AG10803 (cell line): ENCODE measurements around the gene MAN2B1.
A peak's percentile ranks its signal among the peaks of the same experiment; 100 is the strongest.

Experiments used
- DNase-seq: peaks from one replicate; pipeline ENCODE4 v3.0.0; 2010; ENCODE audit warnings: low read depth
- H3K4me3 ChIP-seq: 2 replicates; pipeline ENCODE4 v1.5.1; 2011; ENCODE audit warnings: mild to moderate bottlenecking, low read length, control low read depth
- TF ChIP-seq, protein P1 (sequence below): conservative IDR thresholded peaks from 2 replicates; pipeline ENCODE4 v1.5.1; 2011; ENCODE audit warnings: mild to moderate bottlenecking, low read length, control low read depth, inconsistent platforms

The MAN2B1 gene

DNA sequence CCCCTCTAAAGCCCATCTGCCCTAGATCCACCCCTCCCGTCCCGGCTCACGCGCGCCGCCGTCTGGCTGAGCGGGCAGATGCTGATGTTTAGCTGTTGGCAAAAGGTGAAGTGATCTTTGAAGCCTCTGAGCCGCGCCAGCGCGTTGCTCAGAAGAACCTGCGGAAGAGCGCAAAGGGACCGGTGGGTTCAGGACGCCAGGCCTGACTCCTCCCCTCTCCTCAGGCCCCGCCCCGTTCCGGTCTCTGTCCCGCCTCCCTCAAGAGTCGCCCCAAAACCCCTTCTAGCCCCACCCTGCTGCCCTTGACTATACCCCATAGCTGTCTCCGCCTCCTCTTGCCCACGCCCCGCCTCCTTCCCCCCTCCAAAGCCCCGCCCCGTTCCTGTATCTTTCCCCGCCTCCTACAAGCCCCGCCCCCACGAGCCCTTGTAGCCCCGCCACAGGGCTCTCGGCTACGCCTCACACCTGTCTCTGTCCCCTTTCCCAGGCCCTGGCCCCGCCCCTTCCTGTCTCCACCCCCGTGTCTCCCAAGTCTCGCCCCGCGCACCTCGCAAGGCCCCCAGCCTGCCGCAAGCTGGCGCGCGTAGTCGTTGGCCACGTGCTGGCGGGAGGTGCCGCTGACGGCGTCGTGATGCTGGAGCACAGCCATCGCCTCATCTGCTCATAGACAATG is 9.5 kb downstream of the MAN2B1 start:
- DNase-seq = no peak
- TF ChIP-seq, protein P1, sequence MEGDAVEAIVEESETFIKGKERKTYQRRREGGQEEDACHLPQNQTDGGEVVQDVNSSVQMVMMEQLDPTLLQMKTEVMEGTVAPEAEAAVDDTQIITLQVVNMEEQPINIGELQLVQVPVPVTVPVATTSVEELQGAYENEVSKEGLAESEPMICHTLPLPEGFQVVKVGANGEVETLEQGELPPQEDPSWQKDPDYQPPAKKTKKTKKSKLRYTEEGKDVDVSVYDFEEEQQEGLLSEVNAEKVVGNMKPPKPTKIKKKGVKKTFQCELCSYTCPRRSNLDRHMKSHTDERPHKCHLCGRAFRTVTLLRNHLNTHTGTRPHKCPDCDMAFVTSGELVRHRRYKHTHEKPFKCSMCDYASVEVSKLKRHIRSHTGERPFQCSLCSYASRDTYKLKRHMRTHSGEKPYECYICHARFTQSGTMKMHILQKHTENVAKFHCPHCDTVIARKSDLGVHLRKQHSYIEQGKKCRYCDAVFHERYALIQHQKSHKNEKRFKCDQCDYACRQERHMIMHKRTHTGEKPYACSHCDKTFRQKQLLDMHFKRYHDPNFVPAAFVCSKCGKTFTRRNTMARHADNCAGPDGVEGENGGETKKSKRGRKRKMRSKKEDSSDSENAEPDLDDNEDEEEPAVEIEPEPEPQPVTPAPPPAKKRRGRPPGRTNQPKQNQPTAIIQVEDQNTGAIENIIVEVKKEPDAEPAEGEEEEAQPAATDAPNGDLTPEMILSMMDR = no peak

DNA sequence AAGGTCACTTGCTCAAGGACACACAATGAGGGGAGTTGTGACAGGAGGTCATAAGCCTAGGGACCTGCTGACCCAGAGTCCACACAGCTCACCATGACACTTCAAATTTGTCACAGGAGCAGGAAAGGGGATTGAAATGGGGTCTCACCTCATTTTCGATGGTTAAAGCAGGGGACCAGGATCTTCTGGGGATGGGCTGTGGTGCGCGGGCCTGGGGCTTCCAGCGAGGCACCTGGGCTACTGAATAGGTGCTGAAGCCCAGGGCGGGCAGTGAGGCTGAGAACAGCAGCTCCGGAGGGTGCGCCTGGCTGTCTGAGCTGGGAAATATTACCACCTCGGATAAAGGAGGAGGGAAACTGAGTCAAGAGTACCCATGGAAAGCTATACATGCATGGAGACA is 11.0 kb downstream of the MAN2B1 start:
- DNase-seq = no peak
- TF ChIP-seq, protein P1 = no peak
- H3K4me3 ChIP-seq = no peak overlapping the region

More for the DNA sequence above, 9.5 kb downstream of the MAN2B1 start:
- H3K4me3 ChIP-seq = no peak overlapping the region

DNA sequence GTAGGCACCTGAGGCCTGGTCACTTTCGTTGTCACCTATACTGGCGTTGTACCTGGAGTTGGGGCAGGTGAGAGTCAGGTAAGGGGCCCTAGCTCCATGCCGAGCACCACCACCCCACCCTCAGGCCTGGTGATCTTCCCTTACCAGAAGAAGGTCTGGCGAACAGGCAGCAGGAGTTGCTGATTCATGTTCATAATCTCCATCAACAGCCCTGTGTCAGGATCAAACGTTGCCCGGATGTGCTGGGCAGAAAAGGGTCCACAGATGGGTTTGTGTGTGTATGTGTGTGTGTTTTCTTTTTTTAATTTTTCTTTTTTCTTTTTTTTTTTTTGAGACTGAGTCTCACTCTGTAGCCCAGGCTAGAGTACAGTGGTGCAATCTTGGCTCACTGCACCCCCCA is 14.3 kb downstream of the MAN2B1 start:
- DNase-seq = no peak
- no peak overlapping the region for H3K4me3 ChIP-seq
- TF ChIP-seq, protein P1 = no peak

DNA sequence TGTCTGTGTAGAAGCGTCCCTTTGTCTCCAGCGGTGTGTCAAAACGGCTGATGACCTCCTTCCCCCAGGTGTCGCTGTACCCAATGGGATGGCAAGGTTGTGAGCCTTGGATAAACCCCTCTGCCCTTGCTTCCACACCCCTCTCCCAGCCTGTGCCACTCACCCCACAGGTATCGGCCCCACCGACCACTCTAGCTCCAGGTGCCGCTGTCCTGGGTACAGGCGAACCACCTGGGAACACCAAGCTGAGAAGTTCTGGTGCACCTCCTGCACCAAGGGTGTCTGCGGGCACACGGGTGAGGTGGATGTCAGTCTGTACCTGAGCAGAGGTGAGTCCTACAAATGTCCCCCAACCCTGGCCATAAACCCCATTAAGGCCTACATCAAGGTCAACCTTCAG is 16.6 kb downstream of the MAN2B1 start:
- no peak overlapping the region for H3K4me3 ChIP-seq
- no peak for DNase-seq
- TF ChIP-seq, protein P1 = no peak

DNA sequence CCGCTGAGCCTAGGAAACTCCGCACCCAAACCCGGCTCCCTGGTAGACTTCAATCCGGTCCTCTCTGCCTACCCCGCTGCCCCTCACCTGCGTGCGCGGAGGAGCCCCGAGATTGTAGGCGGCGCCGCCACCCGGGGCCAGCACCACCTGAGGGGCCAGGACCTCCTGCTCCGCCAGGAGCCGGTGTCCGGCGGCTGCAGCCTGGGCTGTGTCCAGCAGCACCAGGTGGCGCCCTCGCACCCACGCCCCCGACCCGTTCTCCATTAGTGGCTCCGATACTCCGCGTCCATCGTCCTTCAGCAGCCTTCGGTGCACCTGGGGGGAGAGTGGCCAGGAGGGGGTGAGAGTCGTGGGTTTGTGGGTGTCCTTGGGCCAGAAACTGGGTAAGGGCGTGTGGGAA is 18.5 kb downstream of the MAN2B1 start:
- H3K4me3 ChIP-seq = no peak overlapping the region
- DNase-seq = no peak
- TF ChIP-seq, protein P1 = no peak; the same call in 1 of the 2 replicates

DNA sequence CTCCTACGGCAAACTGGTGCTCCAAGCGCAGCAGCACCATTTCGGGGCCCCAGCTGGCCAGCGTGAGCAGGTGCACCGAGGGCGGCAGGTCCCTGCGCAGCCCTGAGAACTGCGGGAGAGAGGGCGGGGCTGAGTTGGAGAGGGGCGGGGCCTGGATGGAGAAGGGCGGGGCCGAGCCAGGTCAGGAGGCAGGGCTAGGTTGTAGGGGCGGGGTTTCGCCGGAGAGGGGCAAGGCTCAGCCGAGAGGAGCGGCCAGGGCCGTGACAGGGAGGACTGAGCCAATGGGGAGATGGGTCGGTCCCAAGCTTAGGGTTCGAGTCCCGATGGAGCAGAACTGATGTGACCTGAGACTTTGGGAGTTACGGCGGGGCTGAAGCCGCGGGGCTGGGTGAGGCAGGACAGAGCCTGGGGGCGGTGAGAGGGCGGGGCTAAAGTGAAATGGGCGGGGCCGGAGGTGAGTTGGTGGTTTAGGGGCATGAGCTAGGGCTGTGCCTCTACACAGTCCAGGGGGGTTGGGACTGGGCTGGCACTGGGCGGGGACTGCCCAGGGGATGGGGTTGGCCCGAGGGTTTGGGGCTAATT is 19.0 kb downstream of the MAN2B1 start:
- peak; percentile 16 for DNase-seq
- TF ChIP-seq, protein P1 = no peak
- H3K4me3 ChIP-seq = no peak overlapping the region

DNA sequence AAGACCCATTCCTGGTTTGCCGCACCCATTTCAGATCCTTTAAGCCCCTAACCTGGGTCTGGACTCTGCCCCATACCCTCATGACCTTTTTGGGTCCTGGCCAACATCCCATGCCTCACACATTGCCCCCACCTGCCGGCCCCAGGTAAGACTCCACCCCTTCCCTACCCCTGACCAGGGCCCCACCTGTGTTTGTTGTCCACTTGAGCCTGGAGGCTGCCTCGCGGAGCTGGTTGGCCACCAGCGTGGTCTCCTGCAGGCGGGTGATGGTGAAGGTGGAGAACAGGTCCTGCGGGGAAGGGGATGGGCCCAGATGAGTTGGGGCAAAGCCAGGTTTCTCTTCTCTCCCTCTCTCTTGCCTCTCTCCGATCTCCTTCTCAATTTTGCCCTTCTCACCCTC is 19.5 kb downstream of the MAN2B1 start:
- no peak overlapping the region for H3K4me3 ChIP-seq
- DNase-seq = no peak
- TF ChIP-seq, protein P1 = no peak
